GM11168 (cell line): ENCODE measurements around the gene TMEM187.
"Not testable (repeated sequence)": the region's sequence is repeated elsewhere in the genome, so short reads cannot be mapped to it uniquely, and the experiment has no call there.

Experiments
- in situ Hi-C: fragments of 300-500 bp; cut with MboI; formaldehyde crosslinking; loops from one replicate; pipeline ENCODE4 v1.12.0; 2022; ENCODE audit warnings: low sequenced_read_pairs; ENCODE audit not compliant: unreplicated experiment

TMEM187 gene

DNA sequence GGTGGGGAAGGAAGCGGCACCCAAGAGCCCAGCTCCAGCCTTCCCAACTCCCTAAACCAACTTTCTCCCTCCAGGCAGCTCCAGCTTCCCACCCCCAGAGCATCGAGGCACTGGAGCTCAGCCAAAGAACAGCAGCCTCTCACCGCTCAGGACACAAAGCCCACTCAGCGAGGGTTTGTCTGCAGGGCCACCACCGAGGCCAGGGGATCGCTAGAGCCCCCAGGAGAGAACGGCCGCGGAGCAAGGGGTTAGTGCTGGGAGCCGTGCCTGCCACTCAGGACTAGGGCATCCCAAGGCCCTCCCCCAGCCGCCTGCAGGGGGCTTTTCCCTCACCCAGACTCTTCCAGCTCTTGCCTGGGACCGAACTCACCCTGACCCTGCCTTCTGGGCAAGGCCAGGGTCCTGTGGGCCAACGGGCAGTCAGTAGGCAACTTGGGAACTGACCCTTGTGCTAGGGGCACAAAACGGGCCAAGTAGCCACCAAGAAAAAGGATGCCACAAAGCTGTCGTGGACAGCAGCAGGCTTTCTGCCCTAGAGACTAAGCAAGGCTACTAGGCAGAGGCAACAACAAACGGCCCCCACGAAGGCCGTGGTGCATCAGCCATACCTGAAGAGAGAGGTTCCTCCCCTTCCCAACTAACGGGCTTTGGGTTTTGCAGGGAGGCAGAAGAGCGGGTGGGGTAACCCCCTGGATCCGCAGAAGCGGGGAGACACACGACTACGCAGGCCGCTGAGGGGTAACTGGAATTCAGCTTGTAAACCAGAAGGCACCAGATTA is 3.2 kb upstream of the TMEM187 start:
- in situ Hi-C loops, result no loop called here

DNA sequence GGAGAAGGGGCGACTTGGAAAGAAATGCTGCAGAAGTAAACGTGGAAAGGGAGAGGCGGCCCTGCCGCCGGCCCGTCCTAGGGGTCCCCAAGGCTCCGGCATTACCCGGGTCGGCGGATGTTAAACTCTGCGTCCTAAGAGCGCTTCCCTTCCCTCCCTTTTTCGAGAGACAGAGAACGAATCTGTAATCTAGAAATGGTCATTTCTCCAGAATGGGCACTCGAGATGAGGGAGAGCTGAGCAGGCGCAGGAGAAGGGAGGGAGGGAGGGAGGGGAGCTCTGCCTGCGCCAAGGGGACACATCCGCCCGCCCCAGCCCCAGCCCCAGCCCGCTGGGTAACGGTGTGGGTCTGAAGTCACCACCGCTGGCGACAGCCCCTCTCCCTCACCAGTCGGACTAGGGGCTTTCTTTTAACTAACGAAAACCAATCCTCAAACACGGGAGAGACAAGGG is 2.6 kb upstream of the TMEM187 start:
- in situ Hi-C loops, result no loop called here

DNA sequence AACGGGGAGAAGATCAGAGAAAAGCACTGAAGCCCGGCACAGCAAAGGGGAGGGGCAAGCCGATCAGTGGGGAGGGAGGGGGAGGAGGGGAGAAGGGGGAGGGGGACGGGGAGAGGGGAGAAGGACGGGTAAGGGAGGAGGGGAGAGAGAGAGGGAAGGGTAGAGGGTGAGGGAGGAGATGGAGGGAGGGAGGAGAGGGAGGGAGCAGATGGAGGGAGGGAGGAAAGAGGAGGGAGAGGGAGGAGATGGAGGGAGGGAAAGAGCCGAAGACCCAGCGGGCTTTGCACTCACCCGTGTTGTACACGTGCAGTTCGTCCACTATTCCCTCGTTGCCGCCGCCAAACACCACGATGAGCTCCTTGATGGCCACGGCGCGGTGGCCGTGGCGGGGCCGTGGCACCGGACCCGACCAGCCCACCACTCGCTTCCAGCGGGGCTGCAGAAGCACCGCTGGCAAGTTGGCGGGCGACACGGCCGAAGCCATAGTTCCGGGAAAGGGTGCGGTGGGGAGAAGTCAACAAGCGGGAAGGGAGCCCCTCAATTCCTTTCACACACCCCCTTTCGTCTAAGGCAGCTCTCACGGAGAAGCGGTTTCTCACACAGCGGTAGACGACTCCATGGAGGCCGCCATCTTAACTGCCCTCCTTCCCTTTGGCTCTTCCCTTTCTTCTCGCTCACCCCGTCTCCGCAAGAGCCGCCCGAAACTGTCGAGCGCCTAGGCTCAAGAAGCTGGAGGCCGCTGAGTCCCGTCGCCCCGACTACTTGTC is 2.0 kb upstream of the TMEM187 start:
- in situ Hi-C loops, result no loop called here

DNA sequence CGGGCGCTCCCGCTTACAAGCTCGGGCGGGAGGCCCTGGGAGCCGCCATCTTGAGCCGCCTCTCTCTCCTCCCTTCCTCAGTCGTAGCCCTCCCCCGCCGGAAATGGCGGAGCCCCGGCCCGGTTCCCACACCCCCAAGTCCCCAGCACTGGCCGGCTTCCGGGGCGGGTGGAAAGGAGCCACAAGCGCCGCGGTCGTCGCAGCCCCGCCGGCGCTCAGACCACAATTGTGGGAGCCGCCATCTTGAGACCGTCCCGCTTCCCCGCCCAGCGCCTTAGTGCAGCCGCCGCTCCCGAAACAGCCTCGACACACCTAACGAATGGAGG is 1.5 kb upstream of the TMEM187 start:
- in situ Hi-C loops, result no loop called here

DNA sequence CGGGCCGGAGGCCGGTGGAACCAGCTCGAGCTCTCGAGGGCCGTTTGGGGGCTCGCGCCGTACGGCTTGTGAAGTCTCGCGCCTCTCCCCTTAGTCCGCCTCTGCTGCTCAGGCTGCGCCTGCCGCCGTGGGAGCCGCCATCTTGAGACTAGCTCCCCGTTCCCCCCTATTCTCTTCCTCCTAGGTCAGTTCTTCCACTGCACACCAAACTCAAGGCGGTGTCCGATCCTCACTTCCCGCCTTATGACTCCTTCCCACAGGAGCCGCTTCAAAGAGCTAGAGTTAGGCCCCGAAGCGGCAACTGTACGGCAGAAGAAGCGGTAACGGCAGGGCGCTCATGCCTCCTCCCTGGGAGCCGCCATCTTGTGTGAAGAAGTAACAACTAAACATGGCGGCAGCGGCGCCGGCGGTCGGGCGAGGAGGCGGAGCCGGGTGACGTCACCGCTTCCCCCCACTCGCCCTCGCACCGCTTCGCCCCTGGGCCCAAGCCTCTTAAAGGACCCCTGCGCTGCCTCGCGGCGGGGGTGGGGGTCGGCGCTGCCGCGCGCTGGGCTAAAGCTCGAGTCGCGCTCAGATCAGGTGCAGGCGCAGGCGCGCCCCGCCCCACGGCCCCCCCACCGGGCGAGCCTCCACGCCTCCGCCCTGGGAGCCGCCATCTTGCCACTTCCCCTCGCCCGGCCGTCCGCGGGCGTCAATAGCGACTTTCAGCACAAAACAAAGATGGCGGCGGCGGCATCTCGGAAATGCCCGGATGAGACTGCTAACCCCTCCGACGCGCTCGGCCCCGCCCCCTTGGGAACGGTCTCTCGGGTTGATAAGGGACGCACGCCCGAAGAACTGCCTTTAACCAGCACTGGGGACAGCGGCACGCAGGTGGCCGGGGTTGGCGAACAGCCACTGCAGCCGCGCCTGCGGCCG is 845 bp upstream of the TMEM187 start, which contains the start of gene HCFC1:
HCFC1 (minus strand) TSS at position 369 of the 918 bp plus-strand sequence. CDS start 978 bp downstream, outside the sequence.
- in situ Hi-C loops, result no loop called here

DNA sequence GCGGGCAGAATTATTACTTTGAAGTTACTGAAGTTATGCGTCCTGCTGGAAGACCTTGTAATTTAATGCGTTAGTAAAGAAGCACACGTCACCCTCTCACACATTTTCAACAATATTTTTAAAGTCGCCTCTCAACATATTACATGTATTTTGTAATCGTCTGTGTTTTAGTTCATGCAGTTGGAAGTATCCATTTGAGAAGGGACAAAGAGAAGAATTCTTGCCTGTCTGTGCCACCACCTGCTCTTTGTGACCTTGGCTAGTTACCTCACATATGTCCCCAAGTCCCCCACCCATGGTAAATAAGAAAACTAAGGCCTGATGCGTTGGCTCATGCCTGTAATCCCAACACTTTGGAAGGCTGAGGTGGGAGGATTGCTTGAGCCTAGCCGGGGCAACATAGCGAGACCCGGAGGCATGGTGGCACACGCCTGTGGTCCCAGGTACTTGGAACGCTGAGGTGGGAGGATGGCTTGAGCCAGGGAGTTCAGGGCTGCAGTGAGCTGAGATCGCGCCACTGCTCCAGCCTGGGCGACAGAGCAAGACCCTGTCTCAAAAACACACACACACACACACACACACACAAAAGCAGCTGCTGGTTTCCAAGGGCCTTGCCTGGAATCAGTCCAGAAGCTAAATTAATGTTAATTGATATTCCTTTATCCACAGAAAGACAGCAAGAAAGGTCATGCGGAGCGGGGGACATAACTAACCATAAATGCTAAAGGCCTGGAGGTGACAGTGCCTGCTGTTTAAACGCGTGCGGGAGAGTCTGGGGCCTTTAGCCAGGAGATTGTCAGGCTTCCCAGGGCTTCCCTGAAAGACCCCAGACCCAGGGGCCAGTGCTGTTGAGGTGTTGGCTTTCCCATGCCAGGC is 811 bp downstream of the TMEM187 start:
- in situ Hi-C loops, result no loop called here

DNA sequence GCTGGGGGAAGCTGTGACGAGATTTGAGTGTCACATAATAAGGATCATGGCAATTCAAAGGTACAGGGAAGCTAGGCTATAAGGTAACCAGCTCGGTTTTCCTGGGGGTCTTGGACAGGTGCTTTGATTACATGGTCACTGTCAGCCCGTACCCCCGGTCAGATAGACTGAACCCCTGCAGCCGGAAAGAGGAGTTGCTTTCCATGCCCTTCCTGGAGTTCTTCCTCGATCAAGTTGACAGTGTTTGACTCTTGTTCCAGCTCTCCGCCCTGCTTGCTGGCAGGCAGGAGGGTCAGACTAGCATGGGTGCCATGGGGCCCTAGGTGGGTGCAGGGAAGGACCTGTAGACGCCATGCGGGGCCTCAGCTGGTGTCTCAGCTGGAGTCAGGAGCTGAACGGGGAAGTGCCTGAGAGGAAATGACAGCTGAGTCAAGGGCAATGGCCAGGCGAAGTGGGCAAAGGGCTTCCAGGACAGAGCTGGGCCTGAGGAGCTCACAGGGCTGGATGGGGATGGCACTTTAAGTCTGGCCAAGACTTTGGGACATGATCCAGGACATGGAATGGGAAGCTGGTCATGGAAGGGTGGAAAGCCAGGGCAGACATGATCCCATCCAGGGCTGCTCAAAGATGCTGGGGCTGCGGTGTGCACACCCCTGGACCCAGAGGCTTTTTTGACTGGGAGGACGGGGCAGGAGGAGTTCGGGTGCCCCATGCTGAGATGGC is 1.6 kb downstream of the TMEM187 start:
- in situ Hi-C loops, result no loop called here

DNA sequence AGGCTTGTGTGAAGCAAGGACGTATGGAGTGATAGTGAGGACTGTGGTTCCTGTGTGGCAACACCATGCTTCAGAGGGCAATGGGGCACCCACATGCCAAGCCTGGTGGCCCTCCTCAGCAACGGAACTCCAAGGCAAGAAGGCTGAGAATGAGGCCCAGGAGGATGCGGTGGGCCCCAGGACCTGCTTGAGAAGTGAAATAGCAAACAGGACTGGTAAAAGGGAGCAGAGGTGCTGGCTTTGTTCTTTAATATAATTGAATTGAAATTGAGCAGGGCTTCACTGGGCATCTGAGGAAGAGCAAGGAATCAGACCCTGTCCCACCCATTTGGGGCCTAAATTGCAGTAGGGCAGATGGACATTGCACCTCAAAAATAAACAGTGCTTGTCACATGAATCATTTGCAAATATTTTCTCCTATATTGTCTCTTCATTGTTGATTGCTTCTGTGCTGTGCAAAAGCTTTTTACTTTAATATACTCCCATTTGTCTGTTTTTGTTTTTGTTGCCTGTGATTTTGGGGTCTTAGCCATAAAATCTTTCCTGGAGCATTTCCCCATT is 2.3 kb downstream of the TMEM187 start:
- in situ Hi-C loops, result no loop called here

DNA sequence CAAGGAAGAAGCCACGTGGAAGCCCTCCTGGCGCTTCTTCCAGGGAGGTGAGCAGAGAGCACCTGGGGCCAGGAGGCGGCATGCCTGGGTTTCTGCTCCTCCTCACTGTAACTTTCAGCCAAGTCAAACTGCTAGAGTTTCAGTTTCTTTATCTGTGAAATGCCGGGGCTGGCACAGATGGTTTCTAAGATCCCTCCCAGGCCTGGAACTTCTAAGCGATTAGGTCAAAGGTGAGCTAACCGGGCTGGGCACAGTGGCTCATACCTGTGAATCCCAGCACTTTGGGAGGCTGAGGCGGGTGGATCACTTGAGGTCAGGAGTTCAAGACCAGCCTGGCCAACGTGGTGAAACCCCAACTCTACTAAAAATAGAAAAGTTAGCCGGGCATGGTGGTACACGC is 7.8 kb downstream of the TMEM187 start:
- in situ Hi-C loops, result not testable (repeated sequence)

DNA sequence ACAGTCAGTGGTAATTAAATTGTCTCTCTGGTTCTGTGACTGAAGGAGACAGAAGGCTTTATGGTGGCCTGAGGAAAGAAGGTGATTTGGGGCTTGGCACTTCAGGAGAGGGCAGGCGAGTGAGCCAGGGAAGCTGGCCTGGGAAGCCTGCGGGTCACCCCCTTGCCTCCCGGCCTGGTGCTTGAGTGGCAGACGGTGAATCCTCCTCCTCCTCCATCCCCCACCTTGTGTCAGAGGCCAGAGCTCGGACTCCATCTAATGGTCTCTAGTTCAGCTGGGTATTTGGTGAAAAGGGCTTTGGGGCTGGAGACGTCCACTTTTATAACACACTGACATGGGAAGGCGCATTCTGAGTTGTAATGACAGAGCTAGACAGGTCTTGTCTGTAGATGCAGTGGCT is 8.7 kb downstream of the TMEM187 start:
- in situ Hi-C loops, result no loop called here

DNA sequence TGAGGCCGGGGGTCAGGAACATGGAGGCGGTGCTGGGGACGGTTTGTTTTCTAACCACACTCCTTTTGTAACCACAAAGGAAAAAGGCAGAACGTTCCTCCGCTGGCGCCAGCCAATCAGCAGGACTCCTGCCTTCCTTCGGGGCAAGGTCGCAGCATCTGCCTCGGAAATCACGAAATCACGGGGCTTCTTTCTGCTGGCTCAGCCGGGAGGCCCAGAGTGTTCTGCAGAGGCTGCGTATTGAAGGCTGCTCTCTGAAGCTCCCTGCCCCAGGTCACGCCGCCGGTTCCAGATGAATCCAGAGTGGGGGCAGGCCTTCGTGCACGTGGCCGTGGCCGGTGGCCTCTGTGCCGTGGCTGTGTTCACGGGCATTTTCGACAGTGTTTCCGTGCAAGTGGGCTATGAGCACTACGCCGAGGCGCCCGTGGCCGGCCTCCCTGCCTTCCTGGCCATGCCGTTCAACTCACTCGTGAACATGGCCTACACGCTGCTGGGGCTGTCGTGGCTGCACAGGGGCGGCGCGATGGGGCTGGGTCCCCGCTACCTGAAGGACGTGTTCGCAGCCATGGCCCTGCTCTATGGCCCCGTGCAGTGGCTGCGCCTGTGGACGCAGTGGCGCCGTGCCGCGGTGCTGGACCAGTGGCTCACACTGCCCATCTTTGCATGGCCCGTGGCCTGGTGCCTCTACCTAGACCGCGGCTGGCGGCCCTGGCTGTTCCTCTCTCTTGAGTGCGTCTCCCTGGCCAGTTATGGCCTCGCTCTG is 9.4 kb downstream of the TMEM187 start:
- in situ Hi-C loops, result no loop called here

DNA sequence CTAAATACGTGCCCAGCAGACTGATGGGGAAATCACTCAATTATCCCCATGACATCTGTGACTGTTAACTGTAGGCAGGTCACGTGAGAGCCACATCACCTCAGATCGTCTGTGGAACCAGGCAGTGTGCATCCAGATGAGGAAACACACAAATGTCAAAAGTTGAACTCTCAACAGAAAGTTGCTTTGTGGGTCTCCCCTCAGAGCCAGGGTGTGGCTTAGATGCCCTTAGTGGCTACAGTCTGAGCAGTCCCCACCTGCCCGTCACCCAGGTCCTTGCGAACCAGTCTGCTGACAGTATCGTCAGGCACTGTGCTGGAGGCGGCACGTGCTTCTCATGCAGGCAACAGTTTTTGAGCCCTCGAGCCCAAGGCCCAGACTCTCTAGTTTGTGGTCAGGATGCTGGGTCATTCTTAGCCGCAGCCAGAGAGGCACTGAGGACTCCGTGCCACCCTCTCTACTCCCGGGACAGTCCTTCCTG is 10.8 kb downstream of the TMEM187 start:
- in situ Hi-C loops, result no loop called here

DNA sequence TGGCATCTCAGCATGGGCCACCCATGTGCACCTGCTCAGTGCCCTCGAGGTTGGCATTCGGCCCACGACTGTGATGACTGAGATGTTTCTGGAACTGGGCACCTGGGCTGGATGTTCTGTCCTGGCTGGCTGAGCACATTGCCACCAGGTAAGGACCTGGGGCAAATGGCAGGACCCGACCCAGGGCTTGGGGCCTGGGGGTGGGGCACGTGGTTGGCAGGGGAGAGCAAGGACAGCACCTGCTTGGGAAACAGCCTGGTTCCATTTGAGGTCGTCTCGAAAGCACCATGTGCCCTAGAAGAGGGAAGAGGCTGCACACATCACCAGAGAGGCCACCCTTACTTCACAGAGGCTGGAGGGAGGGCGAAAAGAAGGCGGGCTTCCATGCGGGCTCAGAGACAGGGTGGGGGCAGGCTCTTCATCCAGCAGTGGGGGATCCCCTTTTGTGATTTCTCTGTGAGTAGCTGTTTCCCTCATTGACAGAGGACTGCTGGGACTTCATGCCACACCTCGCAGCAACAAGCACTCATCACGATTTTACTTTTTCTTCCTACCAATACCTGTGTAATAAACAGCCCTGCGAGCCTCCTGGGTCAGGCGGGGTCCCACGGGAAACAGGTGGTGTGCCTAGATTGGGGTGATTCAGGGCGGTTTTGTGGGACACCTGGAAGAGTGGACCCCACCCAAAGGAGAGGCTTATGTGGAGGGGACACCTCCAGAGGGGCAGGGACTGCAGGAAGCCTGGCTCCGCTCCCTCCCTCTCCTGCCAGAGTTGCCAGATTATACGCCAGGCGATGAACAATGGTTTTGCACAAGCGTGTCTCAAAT is 12.0 kb downstream of the TMEM187 start:
- in situ Hi-C loops, result no loop called here

DNA sequence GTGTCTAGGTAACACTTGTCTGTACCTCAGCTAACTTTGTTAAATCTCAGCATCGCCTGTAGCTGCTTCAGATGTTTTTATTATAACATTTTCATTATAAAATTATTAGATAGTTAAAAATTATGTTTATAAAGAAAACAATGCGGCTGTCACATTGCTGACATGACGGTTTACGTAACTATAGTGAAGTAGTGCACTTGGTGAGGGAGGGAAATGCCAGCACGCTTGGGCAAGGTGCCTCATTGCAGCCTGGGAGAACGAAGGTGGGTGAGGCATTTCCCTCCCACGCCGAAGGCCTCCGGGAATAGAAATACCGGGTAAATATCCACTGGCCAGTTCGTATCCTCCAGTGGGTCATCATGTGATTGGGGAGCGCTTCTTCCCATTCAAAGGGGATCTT is 15.9 kb downstream of the TMEM187 start:
- in situ Hi-C loops, result no loop called here

DNA sequence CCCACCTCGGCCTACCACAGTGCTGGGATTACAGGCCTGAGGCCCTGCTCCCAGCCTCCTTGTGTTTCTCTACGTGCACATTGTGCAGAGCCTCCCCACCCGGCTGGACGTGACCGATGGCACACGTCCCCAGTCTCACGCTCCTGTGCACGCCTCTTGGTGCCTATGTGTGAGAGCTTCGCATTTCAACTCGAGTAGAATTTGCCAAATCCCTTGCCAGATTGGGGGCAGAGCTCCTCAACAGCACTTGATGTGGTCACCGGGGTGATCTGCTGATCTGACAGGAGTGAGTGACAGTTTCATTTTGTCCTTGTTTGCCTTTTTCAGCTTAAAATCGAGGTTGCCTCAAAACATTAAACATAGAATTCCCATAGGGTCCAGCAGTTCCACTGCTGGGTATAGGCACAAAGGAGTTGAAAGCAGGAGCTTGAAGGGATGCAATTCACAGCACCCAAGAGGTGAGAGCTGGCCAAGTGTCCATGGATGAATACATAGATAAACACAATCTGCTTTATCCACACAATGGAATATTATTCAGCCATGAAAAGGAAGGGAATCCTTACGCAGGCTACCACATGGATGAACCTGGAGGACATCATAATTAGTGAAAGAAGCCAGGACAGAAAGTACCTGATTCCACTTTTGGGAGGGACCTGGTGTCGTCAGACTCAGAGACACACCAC is 17.6 kb downstream of the TMEM187 start:
- in situ Hi-C loops, result no loop called here

DNA sequence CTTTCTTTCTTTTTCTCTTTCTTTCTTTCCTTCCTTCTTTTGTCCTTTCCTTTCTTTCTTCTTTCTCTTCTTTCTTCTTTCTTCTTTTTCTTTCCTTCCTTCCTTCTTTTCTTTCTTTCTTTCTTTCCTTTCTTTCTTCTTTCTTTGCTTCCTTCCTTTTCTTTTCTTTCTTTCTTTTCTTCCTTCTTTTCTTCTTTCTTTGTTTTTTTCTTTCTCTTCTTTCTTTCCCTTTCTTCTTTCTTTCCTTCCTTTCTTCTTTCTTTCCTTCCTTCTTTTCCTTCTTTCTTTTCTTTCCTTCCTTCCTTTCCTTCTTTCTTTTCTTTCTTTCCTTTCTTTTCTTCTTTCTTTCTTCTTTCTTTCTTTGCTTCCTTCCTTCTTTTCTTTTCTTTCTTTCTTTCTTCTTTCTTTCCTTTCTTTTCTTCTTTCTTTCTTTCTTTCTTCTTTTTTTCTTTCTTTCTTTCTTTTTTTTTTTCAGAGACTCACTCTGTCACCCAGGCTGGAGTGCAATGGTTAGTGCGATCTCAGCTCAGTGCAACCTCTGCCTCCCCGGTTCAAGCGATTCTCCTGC is 18.5 kb downstream of the TMEM187 start:
- in situ Hi-C loops, result no loop called here
